Loucy (cell line): ENCODE measurements around the gene SLC5A6.

ENCODE experiments used
- H2AFZ ChIP-seq: fragments of 200-600 bp; sonication (generic); 2 replicates; pipeline ENCODE4 v1.6.0; 2016; ENCODE audit warnings: antibody characterized with exemption, mild to moderate bottlenecking, low read length, moderate library complexity
- H3F3A ChIP-seq: fragments of 200-600 bp; 2 replicates; pipeline ENCODE4 v1.6.0; 2016; ENCODE audit warnings: antibody characterized with exemption, low read depth, mild to moderate bottlenecking
- H3K27me3 ChIP-seq: fragments of 200-600 bp; sonication (generic); 2 replicates; pipeline ENCODE4 v1.6.1; 2014; ENCODE audit warnings: low read length, mild to moderate bottlenecking; ENCODE audit not compliant: insufficient read depth, poor library complexity, severe bottlenecking
- H3K36me3 ChIP-seq: fragments of 200-600 bp; sonication (generic); 2 replicates; pipeline ENCODE4 v1.6.1; 2016; ENCODE audit warnings: low read length; ENCODE audit not compliant: insufficient read depth
- H3K4me1 ChIP-seq: fragments of 200-600 bp; sonication (generic); 2 replicates; pipeline ENCODE4 v1.5.1; 2014; ENCODE audit warnings: low read length, mild to moderate bottlenecking; ENCODE audit not compliant: insufficient read depth, poor library complexity, severe bottlenecking
- H3K4me2 ChIP-seq: fragments of 200-600 bp; sonication (generic); 2 replicates; pipeline ENCODE4 v1.6.0; 2014; ENCODE audit warnings: antibody characterized with exemption, low read length, low read depth, mild to moderate bottlenecking; ENCODE audit not compliant: poor library complexity, severe bottlenecking
- H3K4me3 ChIP-seq: fragments of 200-600 bp; sonication (generic); 2 replicates; pipeline ENCODE4 v1.5.1; 2014; ENCODE audit warnings: low read length, mild to moderate bottlenecking, mixed read lengths; ENCODE audit not compliant: poor library complexity, severe bottlenecking
- H3K79me2 ChIP-seq: fragments of 200-600 bp; sonication (generic); 2 replicates; pipeline ENCODE4 v1.6.1; 2014; ENCODE audit warnings: low read length; ENCODE audit not compliant: insufficient read depth
- H3K9ac ChIP-seq: fragments of 200-600 bp; sonication (generic); 2 replicates; pipeline ENCODE4 v1.6.0; 2014; ENCODE audit warnings: mild to moderate bottlenecking, low read depth, low read length, moderate library complexity; ENCODE audit not compliant: poor library complexity, severe bottlenecking
- H3K9me2 ChIP-seq: fragments of 200-600 bp; sonication (generic); replicated peaks from 2 replicates; pipeline ENCODE4 v1.6.1; 2016; ENCODE audit warnings: low read depth, low read length, mixed read lengths
- H3K9me3 ChIP-seq: fragments of 200-600 bp; sonication (generic); 2 replicates; pipeline ENCODE4 v1.6.1; 2014; ENCODE audit warnings: mild to moderate bottlenecking, antibody characterized with exemption, low read length, low read depth; ENCODE audit not compliant: insufficient read depth
- H4K20me1 ChIP-seq: fragments of 200-600 bp; sonication (generic); 2 replicates; pipeline ENCODE4 v1.6.0; 2014; ENCODE audit warnings: antibody characterized with exemption, low read length, mild to moderate bottlenecking; ENCODE audit not compliant: insufficient read depth, poor library complexity, severe bottlenecking
- EZH2phosphoT487 ChIP-seq: fragments of 200-600 bp; IDR thresholded peaks from 2 replicates; pipeline ENCODE4 v1.6.1; 2018; ENCODE audit warnings: antibody characterized with exemption, mild to moderate bottlenecking, moderate library complexity, borderline replicate concordance
- TF ChIP-seq, protein P1 (sequence below): fragments of 200-600 bp; sonication (generic); conservative IDR thresholded peaks from 2 replicates; pipeline ENCODE4 v1.5.1; 2014; ENCODE audit warnings: mild to moderate bottlenecking, antibody characterized with exemption, low read length

Gene SLC5A6

DNA sequence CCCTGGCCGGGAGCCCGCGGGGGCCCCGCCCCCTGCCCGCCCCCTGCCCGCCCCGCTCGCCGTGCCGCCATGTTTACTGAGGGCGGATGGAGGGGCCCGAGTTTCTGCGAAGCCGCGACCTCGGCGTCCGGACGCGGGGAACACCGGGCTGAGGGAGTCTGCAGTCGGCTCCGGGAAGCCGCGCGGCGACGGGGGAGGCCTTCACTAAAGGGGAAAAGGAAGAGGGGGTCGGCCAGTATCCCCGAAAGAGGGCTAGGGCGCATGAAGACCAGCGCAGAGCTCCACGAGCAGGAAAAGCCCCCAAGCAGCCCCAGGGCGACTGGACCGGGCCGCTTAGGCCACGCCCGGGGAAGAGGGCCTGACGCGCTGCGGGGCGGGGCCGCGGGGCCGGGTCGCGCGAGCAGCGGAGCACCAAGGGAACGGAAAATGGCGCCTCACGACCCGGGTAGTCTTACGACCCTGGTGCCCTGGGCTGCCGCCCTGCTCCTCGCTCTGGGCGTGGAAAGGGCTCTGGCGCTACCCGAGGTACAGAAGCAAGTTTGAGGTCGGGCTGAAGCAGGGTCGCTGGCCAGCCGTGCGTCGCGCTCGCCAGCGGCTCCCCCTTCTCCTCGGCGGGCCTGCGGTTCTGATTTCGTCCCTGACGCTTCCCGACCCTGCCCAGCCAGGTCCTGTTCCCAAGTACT, at the start of gene SLC5A6, which contains the start of gene ATRAID:
Gene SLC5A6 (minus strand): TSS at position 326 of the 683 bp plus-strand sequence. CDS start 4,618 bp downstream, outside the sequence.
Gene ATRAID (plus strand): TSS at position 99 of the 683 bp plus-strand sequence. CDS start 328 bp downstream, at position 427.
- Histone ChIP-seq H2AFZ (peak within 1 kb of the TSS; percentile 90), H3F3A (no peaks in the 10 kb centered on the region), H3K4me2 (peak within 1 kb of the TSS; percentile 90), H3K4me1 (peaks cover 34% of the 10 kb centered on the region), H3K79me2 (peaks cover 48% of the 10 kb centered on the region), H3K9ac (peak within 1 kb of the TSS; percentile 95), H3K4me3 (peak within 1 kb of the TSS; percentile 88), H3K36me3 (no peaks in the 10 kb centered on the region), H3K9me2 (no peaks in the 10 kb centered on the region), H3K27me3 (no peaks in the 10 kb centered on the region), H3K9me3 (no peaks in the 10 kb centered on the region), H4K20me1 (no peaks in the 10 kb centered on the region)
- TF ChIP-seq EZH2phosphoT487 = no peak
- TF ChIP-seq, protein P1, sequence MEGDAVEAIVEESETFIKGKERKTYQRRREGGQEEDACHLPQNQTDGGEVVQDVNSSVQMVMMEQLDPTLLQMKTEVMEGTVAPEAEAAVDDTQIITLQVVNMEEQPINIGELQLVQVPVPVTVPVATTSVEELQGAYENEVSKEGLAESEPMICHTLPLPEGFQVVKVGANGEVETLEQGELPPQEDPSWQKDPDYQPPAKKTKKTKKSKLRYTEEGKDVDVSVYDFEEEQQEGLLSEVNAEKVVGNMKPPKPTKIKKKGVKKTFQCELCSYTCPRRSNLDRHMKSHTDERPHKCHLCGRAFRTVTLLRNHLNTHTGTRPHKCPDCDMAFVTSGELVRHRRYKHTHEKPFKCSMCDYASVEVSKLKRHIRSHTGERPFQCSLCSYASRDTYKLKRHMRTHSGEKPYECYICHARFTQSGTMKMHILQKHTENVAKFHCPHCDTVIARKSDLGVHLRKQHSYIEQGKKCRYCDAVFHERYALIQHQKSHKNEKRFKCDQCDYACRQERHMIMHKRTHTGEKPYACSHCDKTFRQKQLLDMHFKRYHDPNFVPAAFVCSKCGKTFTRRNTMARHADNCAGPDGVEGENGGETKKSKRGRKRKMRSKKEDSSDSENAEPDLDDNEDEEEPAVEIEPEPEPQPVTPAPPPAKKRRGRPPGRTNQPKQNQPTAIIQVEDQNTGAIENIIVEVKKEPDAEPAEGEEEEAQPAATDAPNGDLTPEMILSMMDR = no peak

DNA sequence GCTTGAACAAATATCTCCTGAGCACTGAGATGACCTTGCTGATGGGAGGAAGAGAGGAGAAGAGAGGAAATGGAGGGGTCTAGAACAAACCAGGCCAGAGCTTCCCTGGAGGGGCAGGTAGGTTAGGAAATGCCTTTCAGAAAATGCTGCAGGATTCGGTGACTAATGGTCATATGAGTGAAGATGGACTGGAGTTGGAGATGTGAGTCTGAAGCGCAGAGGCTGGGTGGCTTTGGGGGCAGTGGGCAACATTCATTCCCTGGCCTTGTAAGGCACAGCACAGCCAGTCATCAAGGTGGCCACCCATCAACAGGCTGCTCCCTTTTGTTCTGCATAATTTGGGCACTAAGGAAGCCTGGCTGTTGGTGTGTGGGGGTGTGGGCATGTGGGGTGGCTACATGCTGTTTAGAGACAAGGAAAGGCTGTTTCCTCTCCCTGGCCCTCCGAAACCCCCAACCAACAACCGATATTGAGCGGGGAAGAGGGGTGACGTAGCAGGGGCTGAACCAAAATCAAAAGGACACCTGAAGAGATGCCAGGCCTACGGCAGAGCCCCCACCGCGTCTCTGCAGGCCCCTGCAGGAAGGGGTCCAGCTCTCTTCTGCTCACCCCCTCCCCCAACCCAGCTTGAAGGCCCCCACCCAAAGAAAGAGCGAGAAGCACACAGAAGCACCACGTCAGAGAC, 49.3 kb upstream of the SLC5A6 start:
- no peaks in the 10 kb centered on the region for H3F3A ChIP-seq
- no peak overlapping the region for H2AFZ ChIP-seq
- H3K4me3 ChIP-seq = no peak overlapping the region
- no peaks in the 10 kb centered on the region for H3K4me1 ChIP-seq
- no peaks in the 10 kb centered on the region for H3K79me2 ChIP-seq
- no peak overlapping the region for H3K4me2 ChIP-seq
- H3K9ac ChIP-seq = no peak overlapping the region
- no peaks in the 10 kb centered on the region for H3K27me3 ChIP-seq
- H3K9me2 ChIP-seq = no peaks in the 10 kb centered on the region
- TF ChIP-seq EZH2phosphoT487 = no peak
- TF ChIP-seq, protein P1 = no peak
- no peaks in the 10 kb centered on the region for H3K9me3 ChIP-seq
- H3K36me3 ChIP-seq = no peaks in the 10 kb centered on the region
- no peaks in the 10 kb centered on the region for H4K20me1 ChIP-seq

DNA sequence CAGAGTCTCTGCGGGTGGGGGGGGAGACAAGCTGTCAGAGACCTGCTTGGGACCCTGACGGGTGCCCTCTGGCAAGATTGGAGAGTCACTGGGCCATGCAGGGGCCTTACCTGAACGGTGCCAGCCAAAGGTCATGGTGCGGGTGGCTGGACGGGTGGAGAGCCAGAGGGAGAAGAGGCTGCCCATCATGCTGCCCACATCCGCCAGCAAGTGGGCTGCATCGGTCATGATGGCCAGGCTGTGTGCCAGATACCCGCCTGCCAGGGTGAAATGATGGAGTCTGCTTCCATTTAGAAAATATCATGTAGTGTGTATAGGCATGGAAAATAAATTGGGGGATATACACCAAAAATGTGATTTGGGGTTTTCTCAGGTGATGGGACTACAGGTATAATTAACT, 46.0 kb upstream of the SLC5A6 start:
- TF ChIP-seq, protein P1 = no peak
- TF ChIP-seq EZH2phosphoT487 = no peak
- Histone ChIP-seq H3K4me1 (no peaks in the 10 kb centered on the region), H3F3A (no peaks in the 10 kb centered on the region), H3K79me2 (no peaks in the 10 kb centered on the region), H3K4me2 (no peak overlapping the region), H3K4me3 (no peak overlapping the region), H3K9ac (no peak overlapping the region), H3K36me3 (no peaks in the 10 kb centered on the region), H3K9me3 (no peaks in the 10 kb centered on the region), H2AFZ (no peak overlapping the region), H3K27me3 (no peaks in the 10 kb centered on the region), H4K20me1 (no peaks in the 10 kb centered on the region), H3K9me2 (no peaks in the 10 kb centered on the region)
